Measurements from ENCODE around the gene TMEM271. TPM values are rescaled to one million over a fixed set of nuclear protein-coding genes. Genes with fewer than 3 reads are reported as not detected.

The TMEM271 gene, protein sequence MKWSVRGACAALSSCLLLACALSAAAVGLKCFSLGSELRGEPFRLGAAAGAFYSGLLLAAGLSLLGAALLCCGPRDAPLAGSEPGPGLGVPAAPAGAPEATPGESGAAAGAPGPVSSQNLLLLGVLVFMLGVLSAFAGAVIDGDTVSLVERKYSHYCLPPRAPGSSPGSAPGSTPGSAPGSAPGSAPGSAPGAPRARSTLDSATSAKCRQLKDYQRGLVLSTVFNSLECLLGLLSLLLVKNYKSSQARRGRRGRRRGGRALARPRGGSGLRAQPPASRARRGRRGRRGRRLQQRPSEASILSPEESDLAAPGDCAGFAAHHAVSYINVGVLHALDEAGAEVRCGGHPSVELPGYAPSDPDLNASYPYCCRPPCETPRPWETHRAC
- total RNA-seq (2014; rRNA removed; shearing (Covaris generic)), result not detected in 2 replicates

DNA sequence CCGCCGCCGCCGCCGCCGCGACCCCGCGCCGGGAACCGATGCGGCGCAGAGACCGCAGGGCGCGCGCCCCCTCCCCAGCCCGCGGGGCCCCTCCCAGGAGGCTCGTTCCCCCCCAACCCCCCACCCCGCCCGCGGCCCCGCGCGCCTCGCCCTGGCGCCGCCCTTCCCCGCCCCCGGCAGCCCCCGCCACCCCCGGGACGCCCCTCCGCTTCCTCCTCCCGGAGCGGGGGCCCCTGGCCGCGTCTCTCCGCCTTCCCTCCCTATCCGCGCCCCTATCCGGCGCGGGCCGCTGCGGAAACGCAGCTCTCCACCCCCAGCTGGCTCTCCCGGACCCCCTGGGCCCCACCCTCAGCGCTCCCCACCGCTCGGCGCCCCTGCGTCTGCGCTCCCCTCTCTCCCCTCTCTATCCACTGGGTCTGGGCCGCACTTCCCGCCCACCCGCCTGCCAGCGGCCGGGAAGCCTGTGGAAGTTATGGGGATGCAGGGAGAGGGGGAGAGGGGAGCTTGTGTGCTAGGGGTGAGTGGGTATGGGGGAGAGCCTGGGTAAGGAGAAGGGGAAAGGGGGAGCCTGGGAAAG lies at the start of gene TMEM271:
TSS of gene TMEM271 (minus strand) at position 51 of the 577 bp plus-strand sequence. CDS start 233 bp downstream, outside the sequence.
- DNase-seq (ENCODE audit: low read depth), result no peak

DNA sequence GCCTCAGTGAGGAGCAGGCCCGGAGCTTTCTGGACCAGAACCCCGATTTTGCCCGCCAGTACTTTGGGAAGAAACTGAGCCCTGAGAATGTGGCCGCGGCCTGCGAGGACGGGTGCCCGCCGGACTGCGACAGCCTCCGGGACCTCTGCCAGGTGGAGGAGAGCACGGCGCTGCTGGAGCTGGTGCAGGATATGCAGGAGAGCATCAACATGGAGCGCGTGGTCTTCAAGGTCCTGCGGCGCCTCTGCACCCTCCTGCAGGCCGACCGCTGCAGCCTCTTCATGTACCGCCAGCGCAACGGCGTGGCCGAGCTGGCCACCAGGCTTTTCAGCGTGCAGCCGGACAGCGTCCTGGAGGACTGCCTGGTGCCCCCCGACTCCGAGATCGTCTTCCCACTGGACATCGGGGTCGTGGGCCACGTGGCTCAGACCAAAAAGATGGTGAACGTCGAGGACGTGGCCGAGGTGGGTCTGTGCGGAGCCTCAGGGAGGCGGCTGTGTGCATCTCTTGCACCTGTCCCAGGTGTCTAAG lies 49.6 kb upstream of the TMEM271 start:
- no peak for DNase-seq (ENCODE audit: low read depth)

DNA sequence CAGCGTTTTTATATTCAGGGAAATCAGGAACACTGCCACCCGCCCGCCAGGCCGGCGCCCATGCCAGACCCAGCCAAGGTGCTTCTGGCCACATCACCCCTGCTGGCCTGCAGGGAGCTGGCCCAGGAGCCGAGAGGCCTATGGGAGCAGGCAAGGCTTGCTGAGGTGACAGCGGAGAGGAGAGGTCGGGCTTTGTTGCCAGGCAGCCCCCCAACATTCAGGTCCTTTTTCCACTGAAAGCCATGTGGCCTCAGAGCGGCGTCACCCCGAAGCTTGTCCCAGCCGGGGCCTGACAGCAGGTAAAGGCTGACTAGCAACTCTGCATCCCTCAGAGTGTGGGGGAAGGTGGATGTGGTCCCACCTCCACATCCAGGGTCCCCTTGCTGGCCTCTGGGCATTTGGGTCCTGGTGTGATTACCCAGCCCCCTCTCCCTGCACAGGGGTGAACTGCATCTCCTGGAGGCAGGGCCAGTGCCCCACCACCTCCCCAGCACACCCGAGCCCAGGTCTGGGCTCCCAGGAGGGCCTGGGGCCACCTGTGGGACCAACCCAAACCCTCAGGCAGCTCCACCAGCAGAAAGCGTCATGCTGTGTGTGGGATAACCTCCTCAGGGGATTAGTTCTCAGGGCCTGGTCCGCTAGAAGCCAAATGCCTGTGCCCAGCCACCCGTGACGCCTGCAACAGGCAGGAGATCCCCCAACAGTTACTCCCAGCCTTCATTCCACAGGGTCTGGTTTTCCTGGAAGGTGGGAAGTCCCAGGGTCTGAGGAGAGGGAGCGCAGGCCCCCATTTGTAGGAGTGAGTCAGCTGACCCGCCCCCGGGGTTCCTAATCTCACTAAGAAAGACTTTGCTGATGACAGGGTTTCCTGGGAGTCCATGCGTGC lies 48.9 kb upstream of the TMEM271 start, which contains the start of gene PDE6B:
TSS of gene PDE6B (plus strand) at position 869 of the 886 bp plus-strand sequence. CDS start 54 bp downstream, outside the sequence.
- DNase-seq (ENCODE audit: low read depth), result no peak

DNA sequence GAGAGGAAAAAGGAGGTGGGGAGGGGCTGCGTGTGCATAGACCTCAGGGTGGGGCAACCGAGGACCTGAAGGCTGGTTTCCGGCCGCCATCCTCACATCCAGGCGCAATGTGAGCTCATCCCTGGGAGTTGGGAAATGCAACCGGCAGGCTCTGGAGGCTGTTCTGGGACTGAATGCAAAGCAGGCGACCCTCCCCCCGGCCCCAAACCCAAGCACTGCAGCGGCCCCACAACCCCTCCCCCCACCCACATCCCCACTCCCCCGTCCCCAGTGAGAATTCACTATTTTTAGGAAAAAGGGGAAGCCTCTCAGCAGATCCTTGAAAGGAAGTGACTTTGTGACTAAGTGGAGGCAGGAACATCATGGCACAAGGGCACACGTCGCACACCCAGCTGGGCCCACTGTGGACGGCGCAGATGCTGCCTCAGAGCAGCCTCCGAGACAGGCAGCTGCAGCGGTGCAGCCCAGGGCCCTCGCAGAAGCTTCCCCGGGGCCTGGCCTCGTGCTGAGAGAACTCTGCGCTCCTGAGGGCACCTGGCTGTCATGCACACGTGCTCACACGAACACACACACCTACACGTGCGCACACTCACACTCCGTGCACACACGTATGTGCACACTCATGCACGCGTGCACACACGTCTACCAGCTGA lies 47.9 kb upstream of the TMEM271 start:
- DNase-seq (ENCODE audit: low read depth), result no peak

DNA sequence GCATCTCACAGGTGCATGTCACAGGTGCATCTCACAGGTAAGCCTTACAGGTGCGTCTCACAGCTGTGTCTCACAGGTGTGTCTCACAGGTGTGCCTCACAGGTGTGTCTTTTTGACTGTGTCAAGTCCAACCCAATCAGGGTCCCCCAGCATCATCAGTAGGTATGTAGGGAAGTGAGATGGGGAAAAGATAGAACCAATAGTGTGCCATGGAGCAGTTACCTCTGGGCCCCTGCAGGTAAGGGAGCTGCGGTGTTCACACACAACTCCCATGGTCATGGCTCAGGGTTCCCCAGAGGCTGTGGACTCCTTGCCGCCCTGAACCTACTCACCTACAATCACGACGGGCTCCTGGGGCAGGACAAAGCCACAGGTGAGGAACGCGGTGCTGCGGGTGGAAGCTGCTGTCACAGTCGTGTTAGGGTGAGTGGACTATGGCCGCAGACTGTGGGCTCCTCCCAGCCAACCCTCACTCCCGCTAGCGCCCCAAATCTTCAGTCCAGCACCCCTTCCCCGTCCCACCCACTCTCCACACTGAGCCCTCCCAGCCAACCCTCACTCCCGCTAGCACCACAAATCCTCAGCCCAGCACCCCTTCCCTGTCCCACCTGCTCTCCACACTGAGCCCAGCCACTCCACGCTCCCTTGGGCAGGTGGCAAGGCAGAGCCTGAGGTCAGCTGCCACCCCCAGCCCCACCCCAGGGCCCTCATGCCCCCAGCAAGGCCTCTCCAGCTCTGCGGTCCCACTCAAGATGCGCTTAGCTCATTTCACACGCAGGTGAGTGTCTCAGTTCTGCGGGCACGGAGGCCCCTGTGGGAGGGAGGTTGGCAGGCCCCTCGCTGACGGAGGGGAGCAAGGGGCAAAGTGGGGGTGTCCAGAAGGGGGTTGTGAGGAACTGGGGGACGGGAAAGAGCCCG lies 47.2 kb upstream of the TMEM271 start:
- DNase-seq (ENCODE audit: low read depth), result no peak

DNA sequence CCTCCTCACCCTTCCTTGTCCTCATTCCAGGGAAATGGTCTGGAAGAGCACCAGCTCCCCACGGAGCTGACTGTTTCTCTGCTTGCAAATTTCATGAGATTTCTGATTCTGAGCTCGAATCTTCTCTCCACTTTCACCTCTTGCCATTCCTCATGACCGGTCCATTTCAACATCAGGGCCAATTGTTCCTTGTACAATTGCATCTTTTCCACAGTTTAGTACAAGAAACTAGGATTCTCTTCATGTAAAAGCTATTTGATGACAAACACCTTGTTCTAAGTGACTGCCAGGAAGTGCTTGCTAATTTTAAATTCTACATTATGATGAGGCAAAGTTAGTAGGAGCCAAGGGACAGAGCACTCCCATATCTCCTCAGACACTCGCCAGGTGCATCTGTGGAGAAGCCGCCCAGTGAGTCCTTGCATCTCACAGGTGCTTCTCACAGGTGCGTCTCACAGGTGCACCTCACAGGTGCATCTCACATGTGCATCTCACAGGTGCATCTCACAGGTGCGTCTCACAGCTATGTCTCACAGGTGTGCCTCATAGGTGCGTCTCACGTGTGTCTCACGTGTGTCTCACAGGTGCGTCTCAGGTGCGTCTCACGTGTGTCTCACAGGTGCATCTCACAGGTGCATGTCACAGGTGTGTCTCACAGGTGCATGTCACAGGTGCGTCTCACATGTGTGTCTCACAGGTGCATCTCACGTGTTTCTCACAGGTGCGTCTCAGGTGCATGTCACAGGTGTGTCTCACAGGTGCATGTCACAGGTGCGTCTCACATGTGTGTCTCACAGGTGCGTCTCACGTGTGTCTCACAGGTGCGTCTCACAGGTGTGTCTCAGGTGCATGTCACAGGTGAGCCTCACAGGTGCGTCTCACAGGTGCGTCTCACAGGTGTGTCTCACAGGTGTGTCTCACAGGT lies 46.2 kb upstream of the TMEM271 start:
- DNase-seq (ENCODE audit: low read depth), result no peak

DNA sequence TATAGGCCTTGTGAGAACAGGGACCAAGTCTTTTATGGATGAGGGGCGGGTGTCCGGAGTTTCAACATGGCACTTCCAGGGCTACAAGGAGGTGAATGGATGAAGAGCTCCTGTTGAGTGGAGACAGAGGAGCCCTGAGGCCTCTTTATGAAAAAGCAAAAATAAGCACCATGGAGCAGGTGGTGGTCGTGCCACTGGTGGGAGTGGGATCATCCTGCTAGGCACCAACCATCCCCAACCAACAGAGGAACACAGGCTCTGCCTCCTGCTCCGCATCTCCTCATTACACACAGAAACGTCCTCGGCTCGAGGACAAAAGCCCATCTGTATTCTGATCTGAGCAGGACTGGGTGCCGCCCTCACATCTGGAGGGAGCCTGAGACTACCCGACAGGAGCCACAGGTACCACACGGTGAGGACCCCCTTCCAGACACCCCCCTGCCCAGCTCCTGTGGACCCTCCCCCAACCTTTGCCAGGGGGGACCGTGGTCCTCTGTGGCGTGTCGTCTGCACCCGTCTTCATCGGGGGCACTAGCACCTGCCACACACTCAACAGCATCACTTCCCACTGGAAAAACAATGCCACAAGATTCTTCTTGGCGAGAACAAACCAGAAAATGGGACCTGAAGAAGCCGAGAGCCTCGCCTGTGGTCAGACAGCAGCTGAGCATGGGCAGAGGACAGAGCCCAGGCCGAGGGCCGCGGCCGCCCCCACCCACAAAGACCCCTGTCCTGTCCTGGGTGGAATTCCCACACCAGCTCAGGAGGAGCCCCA lies 45.4 kb upstream of the TMEM271 start:
- DNase-seq (ENCODE audit: low read depth), result no peak

DNA sequence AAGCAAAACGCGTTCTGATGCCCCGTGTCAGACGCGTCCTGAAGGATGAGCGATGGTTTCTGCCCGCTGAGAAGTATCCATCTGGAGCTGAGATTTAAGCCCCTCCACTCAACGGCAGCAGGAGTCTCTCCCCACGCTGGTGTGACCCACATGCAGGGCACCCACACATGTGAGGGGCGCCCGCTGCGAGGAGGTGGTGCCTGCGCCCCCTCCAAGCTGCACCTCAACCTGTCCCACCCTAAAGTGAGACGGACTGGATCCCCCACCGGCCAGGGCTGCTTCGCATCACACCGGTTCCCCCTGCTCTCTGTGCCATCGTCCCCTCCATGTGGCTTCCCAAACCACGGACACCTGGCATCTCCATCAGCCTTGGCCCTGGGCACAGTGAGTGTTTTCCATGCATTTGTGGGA lies 44.8 kb upstream of the TMEM271 start:
- no peak for DNase-seq (ENCODE audit: low read depth)

DNA sequence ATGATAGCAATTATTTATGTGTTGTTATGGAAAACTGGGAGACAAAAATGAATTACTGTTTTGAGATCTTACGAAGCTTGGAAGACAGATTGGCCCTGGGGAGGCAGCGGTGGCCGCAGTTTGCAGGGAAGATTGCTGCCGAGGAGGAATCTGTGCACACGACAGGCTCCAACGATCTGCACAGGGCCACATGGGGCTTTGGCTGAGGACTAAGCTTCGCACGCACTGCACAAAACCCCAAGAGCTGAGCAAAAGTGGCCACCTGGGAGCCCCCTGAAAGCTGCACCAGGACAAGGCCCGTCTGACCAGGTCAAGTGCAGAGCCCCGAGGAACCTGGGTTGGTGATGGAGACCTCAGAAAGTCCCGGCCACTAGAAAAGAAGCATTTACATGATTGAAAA lies 44.1 kb upstream of the TMEM271 start:
- DNase-seq (ENCODE audit: low read depth), result no peak

DNA sequence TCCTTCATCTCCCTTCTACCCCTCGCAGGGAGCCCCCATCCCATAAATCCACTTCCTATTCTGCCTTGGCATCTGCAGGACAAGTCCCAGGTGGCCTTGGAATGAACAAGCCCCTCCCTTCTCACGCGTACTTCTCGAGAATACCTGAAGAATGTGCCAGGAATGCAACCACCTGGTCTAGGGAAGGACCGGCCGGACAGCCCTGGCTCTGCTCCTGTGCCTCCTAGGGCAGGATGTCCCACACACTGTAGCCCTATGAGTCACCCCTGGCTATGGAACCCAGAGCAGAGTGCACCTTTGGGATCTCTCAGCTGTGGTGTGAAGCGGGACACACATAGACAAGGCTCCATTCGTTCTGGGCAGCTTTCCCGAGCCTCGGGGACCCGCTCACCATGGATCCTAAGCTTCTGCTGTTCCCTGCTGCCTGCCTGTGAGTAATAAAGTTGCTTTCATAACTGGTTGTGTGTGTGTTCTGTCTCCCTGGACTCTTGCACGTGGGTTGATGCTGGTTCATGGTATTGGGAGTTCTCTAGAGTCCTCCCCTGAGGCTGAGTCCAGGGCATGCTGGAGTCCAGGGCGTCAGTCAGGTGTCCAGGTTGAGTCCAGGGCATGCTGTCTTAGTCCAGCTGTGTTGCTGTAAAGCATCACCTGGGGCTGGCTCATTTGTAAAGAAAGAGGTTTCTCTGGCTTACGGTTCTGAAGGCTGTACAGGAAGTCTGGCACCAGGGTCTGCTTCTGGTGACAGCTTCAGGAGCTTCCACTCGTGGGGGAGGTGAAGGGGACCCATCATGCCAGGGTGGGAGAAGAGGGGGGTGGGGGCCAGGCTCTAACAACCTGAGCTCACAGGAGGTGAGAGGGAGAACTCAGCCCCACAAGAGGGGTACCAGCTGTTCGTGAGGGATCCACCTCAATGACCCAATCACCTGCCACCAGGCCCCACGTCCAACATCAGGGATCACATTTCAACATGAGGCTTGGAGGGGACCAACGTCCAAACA lies 41.8 kb upstream of the TMEM271 start:
- DNase-seq (ENCODE audit: low read depth), result no peak

DNA sequence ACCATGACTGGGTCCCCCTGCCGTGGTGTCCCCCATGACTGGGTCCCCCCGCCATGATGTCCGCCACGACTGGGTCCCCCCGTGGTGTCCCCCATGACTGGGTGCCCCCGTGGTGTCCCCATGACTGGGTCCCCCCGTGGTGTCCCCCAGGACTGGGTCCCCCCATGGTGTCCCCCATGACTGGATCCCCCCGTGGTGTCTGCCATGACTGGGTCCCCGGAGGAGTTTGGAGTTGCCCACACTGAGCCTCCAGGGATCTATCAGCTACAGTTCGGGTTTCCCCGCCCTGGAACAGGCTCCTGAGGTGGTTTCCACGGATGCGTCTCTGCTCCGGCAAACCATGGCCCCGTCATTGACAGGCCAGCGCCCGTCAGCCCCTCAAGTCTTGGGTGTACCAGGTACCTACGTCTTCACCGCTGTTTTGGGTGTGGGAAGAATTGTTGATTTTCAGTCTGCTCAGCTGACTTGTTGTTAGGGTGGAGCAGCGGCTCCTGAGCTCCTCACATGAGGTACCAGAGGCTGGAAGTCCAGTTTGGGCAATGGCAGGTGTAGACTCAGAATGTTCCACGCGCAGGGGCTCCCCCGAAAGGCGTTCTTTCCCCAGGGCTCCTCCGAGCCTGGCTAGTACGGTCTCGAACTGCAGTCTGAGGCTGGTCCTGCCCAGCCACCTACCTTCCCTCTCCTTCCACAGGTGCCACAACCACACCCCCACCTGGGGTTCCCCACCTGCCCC lies 41.0 kb upstream of the TMEM271 start:
- DNase-seq (ENCODE audit: low read depth), result no peak

DNA sequence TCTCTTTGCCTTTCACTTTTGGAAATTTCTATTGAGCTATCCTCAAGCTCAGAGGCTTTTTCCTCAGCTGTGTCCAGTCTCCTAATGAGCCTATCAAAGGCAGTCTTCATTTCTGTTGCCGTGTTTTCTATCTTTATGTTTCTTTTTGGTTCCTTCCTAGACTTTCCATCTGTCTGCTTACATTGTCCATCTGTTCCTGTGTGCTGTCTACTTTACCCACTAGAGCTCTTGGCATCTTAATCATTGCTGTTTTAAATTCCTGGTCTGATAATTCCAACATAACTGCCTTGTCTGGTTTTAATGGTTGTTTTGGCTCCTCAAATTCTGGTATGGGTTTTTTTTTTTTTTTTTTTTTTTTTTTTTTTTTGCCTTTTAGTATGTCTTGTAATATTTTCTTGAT lies 40.0 kb upstream of the TMEM271 start:
- DNase-seq (ENCODE audit: low read depth), result no peak

DNA sequence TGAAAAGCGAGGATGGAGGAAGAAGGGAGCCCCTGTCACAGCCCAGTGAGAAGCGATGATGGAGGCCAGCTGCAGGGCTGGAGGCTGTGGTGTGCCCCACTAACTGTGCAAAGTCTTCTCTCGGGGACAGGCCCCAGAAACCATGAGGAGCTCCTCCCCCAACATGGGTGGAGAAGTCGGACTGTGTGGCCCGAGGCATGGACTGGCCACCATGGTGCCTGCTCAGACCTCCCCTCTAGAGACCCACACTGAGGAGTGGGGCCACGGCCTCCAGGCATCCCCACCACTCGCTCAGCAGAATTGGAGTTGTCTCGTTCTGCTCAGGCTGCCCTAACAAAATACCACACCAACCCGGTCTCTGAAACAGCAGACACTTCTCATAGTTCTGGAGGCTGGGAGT lies 37.0 kb upstream of the TMEM271 start:
- no peak for DNase-seq (ENCODE audit: low read depth)

DNA sequence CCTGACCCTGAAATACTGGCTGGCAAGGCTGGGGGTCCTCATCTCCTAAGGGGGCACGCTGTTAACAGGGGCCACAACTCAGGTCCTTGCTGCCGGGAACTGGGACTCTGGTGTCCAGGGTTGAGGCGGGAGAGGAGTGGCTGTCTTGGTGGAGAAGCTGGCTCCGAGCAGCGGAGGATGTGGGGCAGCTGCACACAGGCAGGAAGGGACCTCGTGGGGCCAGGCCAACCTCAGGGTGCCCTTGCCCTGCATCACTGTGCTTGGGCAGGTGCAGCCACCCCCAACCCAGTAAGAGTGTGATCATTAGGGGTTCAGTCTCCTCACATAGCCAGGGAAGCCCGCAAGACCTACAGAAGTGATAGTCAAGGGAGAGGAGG lies 36.6 kb upstream of the TMEM271 start:
- DNase-seq (ENCODE audit: low read depth), result no peak

DNA sequence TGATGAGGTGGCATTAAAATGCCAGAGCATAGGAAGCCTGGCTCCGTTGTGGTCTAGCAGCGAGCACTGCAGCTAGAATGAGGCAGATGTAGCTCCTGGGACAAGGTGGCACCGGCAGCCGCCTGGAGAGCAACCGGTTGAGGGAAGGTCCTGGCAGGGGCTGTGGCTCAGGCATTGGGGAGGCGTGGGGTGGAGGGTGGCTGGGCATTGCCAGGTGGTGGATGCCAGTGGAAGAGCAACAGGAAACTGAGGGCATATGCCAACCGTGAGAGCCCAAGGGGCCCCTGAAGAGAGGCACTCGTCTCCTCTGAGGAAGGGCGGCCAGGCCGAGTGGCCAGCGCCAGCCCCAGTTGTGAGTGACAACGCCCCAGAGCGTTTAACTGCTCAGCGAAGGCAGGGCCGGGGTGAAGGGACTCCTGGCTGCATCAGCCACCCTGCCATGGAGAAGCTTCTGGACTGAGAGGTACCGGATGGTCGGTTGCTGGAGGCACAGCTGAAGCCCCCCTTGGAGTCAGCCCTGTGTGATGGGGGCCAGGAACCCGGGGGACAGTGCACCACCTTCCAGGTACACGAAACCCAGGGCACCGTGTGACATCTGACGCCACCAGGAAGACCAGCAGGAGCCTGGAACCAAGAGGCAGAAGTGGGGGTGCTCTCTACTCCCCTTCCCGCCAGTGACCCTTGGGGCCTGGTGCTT lies 36.1 kb upstream of the TMEM271 start:
- DNase-seq (ENCODE audit: low read depth), result no peak

Measured in Daoy (cell line).